HTR-8/SVneo (cell line): Measurements from ENCODE around the gene RNF224.
"Not testable (repeated sequence)": the region's sequence is repeated elsewhere in the genome, so short reads cannot be mapped to it uniquely, and the experiment has no call there.

ENCODE experiments used
- DNase-seq: peaks from one replicate; pipeline ENCODE4 v3.0.0; 2011; ENCODE audit warnings: low spot score, mixed read lengths; ENCODE audit not compliant: insufficient read length
- FAIRE-seq: peaks from 2 replicates; lab custom pipeline; 2011; peaks lifted over from hg19 to GRCh38; lab: Jason Lieb, UNC

Gene RNF224

DNA sequence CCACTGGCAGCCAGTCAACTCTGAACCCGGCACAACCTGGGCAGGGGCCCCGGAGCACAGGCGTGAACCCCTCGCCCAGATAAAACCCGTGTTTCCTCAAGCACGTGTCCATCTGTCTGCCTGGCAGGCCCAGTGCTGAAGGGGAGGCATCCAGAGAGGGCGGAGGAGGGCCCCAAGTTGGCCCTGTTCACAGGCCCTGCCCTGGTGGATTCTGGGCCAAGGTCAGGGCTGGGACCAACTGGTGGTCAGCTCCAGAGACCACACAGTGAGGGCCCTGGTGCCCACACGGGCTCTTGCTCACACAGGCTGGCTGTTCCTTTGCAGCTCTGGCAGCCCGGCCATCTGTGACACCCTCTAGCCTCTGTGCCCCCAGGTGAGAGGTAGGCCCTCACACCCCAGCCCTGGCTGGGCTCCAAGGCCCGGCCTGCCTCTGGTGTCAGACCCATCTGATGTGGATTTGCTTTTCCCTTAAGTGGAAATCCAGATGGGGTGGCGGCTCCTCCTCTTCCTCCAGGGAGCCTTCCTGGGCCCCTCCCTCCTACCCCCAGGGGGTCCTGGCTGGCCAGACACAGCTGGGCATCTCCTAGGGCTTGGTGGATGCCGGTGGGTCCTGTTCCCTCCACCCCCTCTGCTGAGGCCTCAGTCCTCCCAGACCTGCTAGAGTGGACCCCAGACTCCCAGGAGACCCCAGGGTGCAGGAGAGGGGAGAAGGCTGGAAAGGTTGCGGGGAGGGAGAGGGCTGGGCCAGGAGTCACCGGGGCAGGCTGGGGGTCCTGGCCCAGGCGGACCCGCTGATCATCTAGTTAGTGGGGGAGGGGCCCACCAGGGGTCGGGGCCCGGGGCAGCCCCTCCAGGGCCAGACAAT lies 23.3 kb downstream of the RNF224 start:
- no peak for FAIRE-seq
- DNase-seq = no peak

DNA sequence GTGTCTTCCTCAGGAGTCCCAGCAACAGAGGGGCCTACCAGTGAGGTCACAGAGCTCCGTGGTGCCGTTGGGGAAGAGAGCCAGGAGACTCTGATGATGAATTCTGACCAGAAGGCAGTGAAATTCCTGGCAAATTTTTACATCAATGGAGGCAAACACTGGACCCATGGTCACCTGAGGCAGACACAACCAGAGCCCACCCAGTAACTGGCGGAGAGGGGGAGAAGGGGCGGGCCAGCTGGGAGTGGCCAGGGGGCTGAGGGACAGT lies 23.8 kb downstream of the RNF224 start, which contains the start of gene STPG3:
STPG3 (plus strand) TSS at position 93 of the 268 bp plus-strand sequence; CDS start at position 94, 1 bp downstream.
- DNase-seq (no peak), FAIRE-seq (no peak)

DNA sequence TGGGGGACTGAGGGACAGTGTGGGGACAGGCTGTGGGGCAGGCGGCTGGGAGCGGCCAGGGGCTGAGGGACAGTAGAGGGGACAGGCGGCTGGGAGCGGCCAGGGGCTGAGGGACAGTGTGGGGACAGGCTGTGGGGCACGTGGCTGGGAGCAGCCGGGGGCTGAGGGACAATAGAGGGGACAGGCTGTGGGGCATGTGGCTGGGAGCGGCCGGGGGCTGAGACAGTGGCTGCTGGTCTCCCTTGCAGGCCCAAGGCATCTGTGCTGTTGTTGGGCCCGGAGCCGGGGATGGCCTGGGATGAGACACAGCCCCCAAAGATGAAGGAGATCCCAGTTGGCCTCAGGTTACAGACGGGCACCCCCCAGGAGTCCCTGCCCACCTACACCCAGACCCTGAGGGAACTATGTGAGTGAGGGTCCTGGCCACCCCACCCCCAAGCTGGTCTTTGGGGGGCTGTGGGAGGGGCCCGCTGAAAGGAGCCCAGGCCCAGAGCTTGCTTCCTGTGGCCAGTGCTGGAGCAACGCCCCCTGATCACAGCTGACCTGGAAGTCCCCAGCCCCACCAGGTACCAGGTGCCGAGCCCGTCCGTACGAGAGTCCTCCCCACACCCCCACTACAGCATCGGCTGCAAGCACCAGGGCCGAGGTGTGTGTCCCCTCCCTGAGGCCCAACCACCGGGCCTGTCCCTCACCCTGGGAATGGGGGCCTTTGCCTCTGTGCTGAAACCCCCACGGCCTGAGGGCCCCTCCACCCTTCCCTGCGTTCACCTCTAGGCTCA lies 24.4 kb downstream of the RNF224 start:
- DNase-seq (no peak), FAIRE-seq (no peak)

DNA sequence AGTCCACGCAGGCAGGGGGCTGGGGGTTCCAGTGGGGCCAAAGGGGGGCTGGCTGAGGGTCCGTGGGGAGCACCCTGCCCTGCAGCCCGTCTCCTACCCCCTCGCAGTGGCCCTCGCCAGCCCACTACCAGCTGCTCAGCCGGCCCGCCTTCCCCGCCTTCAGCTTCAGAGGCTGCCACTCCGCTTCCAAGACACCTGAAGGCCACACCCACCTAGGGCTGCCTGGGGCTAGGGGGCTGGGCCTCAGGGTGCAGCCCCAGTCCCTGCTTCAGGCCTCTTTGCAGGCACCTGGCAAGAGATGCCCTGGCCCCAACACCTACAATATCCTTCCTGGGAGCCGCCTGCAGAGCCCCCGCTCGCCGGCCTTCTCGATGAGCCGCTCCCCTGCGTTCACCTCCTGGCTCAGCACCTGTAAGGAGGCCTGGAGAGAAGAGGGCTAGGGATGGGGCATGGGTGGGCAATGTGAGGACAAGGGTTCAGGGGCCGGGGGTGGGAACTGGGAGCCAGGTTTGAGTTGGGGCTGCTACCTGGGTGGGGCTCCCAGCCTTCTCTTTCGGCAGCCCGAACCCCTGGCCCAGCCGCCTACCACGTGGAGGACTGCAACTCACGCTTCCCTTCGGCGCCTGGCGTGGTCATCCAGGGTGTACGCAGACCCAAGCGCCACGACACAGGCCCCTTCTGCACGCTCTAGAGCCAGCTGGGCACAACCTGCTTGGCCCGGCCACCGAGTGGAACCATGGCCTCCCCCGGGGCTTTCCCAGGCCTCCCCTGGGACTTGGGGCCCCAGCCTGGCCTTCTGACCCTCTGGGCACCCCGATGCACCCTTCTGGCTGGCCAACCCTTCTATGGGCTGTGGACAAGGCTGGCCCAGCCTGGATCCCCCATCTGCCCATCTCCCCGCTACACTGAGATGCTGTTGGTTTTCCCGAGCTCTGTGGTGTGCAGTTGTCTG lies 25.5 kb downstream of the RNF224 start:
- no peak for FAIRE-seq

DNA sequence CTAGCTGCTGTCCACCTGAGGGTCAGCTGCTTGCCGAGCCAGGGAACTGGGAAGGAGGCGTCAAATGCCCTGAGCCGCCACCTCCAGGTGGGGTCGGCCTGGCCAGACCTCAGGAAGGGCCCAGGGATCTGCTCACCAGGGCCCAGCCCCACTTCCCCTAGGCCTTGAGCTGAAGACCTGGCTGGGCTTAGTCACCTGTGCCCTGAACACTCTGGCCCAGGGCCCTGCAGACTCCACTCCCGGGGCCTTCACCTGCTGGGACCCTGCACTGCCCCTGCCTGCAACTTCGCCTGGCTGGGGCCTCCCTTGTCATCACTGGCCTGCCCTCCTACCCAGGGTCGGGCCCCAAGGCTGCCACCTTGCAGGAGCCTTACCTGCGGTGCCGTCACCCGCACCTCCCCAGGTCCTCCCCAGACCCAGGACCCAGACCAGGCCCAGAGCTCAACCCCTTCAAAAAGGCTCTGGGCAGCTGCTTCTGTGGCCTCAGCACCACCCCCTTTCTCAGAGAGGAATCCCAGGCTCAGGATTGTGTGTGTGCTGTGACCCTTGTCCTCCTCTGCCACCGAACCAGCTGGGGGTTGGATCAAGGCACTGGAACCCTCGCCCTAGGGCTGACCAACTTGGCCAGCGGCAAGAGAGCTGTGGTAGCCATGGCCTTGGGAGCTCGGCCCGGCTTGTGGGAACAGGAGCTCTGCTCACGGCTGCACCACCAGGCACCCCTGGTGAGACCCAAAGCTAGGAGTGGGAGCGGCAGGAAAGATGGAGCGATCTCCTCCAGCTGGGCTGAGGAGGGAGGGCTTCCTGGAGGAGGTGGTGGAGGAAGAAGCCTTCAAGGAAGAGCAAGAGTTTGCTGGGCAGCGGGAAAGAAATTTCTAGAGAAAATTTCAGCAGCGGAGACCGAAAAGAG lies 26.7 kb downstream of the RNF224 start:
- no peak for DNase-seq
- FAIRE-seq = no peak

More for the DNA sequence above, 25.5 kb downstream of the RNF224 start:
- no peak for DNase-seq

DNA sequence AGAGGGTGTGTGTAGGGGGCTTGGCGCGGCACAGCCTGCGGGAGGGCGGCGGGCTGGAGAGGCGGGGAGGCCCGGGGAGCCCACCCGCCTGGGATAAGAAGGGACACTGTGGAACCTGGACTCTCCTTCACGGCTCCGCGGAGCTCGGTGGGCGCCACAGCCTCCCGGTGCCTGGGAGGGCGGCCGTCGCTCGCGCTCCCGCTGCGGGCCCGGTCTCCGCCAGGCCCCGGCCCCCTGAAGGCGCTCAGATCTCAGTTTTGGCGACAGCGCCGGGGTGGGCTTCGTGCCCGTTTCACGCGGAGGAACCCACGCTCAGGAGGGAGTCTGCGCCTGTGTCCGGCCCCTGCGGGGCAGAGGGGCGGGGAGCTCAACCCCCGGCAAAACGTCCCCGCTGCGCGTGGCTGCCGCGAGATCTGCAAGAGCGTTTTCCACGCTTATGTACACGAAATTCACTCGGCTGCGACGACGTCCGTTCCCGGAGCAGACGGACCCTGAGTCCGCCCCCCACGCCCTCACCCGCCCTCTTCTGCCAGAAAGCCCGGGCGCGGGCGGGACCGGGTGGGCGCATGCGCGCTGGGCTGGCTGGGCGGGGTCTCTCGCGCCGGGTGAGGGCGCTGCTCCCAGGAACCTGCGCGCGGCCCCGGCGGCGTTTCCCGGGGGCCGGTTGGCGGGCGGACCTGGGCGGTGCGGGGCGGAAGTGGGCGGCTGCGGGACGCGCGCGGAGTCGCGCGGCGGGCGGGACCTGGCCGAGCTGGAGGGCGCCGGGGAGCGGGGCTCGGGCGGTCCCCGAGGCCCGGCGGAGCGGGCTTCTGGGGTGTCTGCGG lies 27.5 kb downstream of the RNF224 start, which contains the start of gene NELFB:
NELFB (plus strand) TSS at position 704 of the 824 bp plus-strand sequence.
- DNase-seq (peak; percentile 93), FAIRE-seq (peak; percentile 79)

DNA sequence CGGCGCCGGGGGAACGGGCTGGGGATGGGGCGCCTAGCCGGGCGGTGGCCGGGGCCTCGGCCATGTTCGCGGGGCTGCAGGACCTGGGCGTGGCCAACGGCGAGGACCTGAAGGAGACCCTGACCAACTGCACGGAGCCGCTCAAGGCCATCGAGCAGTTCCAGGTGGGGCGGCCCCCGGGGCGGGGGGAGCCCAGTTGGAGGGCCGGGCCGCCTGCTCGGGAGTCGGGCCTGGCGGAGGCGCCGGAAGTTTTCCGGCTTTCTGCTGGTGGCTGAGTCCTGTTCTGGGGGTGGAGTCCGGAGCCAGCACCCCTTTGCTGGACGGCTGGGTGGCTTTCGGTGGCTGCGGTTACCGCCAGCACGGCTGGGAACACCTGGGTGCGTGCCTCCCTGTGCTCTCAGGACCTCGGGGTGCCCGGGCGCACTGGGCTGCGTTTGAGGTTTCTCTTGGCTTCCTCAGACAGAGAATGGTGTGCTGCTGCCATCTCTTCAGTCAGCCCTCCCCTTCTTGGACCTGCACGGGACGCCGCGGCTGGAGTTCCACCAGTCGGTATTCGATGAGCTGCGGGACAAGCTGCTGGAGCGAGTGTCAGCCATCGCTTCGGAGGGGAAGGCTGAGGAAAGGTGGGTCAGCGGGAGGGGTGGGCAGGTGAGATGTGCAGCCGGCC lies 28.3 kb downstream of the RNF224 start:
- FAIRE-seq (no peak), DNase-seq (peak; percentile 52)

DNA sequence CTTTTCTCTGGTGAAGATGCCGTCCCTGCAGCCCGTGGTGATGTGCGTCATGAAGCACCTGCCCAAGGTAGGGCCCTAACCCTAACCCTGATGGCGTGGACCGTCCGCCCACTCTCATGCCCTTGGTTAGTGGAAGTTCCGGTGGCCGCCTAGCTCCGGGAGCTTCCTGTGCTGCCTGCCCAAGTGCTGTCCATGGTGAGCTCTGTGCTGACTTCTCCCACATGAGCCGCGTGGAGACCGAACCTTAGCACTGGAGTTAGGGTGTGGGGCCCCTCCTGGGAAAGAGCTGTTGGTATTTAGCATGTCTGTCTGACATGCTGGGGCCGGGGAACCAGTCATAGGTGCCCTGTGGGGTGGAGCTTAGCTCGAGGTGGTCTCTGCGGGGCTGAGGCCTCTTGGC lies 29.1 kb downstream of the RNF224 start:
- DNase-seq = no peak
- FAIRE-seq = no peak

DNA sequence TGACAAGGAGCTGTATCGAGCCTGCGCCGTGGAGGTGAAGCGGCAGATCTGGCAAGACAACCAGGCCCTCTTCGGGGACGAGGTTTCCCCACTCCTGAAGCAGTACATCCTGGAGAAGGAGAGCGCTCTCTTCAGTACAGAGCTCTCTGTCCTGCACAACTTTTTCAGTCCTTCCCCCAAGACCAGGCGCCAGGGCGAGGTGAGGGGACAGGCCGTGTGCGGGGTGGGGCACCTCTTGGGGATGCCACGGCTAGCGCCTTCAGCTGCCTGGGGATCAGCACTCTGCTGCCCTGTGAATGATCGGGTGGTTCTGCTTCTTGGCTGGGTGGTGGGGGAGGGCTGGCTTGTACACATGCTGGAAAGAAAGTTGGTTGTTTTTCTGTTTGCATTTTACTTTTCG lies 29.6 kb downstream of the RNF224 start:
- DNase-seq (no peak), FAIRE-seq (no peak)

DNA sequence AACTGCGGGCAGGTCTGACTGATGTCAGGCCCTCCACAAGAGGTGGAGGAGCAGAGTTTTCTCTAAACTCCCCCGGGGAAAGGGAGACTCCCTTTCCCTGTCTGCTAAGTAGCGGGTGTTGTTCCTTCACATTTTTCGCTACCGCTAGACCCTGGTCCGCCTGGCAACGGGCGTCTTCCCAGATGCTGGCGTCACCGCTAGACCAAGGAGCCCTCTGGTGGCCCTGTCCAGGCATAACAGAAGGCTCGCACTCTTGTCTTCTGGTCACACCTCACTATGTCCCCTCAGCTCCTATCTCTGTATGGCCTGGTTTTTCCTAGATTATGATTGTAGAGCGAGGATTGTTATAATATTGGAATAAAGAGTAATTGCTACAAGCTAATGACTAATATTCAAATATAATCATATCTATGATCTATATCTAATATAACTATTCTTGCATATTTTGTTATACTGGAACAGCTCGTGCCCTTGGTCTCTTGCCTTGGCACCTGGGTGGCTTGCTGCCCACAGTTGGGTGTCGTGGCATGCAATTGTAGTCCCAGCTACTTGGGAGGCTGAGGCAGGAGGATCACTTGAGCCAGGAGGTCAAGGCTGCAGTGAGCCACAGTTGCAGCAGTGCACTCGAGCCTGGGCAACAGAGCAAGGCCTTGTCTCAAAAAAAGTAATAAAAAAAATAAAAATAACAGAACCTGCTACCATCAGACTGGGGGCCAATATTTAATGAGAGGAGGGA lies 35.0 kb downstream of the RNF224 start:
- not testable (repeated sequence) for DNase-seq, FAIRE-seq

DNA sequence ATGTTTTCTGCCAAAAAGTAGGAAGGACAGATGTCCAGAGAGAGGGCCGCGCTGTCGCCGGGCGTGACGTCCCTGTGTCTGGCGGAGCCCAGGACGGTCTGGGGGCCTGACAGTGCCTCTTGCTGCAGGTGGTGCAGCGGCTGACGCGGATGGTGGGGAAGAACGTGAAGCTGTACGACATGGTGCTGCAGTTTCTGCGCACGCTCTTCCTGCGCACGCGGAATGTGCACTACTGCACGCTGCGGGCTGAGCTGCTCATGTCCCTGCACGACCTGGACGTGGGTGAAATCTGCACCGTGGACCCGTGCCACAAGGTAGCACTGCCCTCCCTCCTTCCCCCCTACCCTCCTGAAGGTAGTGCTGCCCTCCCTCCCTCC lies 35.6 kb downstream of the RNF224 start:
- DNase-seq (no peak), FAIRE-seq (no peak)

DNA sequence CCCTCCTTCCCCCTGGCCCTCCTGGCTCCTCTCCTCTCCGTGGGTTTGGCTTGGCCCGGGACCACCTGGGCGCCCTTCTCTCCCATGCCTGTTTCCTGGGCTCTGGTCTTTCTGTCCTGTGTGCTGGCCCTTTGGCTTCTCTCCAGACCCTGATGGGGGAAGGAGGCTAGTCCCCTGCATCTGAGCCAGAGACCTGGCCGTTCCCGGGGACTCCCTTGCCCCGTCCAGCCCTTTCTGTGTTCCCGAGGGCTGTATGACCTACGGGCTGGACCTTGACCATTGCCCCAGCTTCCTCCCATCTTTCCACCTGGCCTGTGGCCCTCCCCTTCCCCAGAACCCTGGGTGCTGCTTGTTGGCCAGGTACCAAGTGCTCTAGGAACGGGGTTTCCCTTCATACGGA lies 36.2 kb downstream of the RNF224 start:
- DNase-seq = no peak
- no peak for FAIRE-seq

DNA sequence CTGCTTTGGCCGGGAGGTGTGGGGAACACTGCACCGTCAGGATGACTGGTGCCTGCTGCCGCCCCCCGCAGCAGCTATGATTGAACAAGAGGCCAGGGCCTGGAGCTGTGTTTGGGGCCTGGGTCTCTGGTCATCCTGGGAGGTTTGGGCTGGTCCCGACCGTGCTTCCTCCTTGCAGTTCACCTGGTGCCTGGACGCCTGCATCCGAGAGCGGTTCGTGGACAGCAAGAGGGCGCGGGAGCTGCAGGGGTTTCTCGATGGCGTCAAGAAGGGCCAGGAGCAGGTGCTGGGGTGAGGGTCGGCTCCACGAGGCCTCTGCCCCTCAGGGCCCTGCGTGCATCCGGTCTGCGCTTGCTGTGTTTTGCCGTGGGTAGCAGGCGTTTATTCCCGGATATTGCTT lies 36.8 kb downstream of the RNF224 start:
- DNase-seq = no peak
- no peak for FAIRE-seq

DNA sequence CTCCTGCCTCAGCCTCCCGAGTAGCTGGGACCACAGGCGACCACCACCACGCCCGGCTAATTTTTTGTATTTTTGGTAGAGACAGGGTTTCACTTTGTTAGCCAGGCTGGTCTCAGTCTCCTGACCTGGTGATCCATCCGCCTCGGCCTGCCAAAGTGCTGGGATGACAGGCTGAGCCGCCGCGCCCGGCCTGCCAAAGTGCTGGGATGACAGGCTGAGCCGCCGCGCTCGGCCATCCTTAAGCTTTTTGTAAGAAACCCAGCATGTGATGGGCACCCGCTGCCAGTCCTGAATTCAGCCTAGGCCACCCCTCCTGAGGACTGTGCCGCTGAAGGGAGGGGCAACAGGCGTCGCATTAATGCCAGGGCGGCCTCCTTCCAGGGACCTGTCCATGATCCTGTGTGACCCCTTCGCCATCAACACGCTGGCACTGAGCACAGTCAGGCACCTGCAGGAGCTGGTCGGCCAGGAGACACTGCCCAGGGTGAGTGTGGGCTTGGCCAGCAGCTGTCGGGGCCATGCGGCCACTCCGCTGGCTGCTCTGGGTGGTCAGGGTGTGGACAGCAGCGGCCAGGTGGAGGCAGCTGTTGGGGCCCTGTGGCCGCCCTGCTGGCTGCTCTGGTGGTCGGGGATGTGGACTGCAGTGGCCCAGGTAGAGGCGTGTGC lies 38.3 kb downstream of the RNF224 start:
- DNase-seq (no peak), FAIRE-seq (no peak)

DNA sequence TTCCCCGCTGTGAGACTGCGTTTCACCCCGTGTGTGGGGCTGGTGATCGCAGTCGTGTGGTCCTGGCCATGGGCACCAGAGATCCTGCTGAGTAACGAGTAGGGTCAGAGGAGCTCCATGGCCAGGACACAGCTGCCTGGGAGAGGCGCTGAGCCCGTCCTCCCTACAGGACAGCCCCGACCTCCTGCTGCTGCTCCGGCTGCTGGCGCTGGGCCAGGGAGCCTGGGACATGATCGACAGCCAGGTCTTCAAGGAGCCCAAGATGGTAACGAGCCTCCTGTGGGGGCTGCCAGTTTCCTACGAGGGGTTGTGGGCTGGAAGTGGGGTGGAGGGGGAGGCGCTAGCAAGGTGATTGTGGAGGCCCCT lies 38.8 kb downstream of the RNF224 start:
- DNase-seq (no peak), FAIRE-seq (no peak)

DNA sequence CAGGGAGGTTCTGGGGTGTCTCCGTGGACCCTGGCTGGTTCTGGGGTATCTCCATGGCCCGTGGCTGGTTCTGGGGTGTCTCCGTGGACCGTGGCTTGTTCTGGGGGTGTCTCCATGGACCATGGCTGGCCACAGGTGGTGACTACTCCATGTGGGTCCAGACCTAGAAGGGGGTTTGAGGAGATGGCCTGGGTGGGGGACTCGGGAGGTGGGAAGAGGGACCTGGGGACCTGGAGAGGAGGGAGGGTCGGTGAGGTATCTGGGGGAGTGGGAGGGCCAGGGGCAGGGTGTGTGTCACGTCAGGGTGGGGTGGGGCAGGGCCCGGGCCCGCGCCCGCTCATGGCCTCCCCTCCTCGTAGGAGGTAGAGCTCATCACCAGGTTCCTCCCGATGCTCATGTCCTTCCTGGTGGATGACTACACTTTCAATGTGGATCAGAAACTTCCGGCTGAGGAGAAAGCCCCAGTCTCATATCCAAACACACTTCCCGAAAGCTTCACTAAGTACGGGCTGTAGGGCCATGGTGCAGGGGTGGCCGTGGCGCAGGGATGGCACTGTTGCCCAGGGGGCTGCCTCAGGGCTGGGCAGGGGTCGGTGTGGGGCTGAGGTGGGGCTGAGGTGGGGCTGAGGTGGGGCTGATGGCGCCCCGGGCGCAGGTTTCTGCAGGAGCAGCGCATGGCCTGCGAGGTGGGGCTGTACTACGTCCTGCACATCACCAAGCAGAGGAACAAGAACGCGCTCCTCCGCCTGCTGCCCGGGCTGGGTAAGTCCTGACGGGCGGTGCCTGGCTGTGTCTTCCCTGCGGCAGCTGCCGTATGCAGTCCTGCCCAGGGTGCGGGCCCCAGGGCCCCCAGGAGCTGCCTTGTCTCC lies 39.5 kb downstream of the RNF224 start:
- FAIRE-seq (no peak), DNase-seq (no peak)
